ENCODE measurements around the gene ERFE. TPM values are rescaled to one million over a fixed set of nuclear protein-coding genes. Genes with fewer than 3 reads are reported as not detected.

Gene ERFE
- total and polyA plus RNA-seq, 2 donors (not counting 1 experiment from before 2014, with no cell fraction given): 0.17 TPM; not detected in 1

GRCh38 chr2:238183821-238184220, 25.1 kb downstream of the ERFE start:
- H4K20me1 ChIP-seq (ENCODE audit: control insufficient read depth, insufficient read depth, low read length, poor library complexity, severe bottlenecking): peaks cover 12% of the 10 kb centered on the region
- no peak overlapping the region for H3K4me2 ChIP-seq (replicated peaks; ENCODE audit: low read depth, low read length, poor library complexity, severe bottlenecking)
- no peak for TF ChIP-seq CTCF (IDR thresholded peaks at IDR 0.05)
- no peak for TF ChIP-seq EZH2 (IDR thresholded peaks at IDR 0.05; ENCODE audit: borderline replicate concordance, insufficient read depth, low read depth, low read length, poor library complexity, severe bottlenecking)
- Mint-ChIP-seq H3K27me3 (no peaks in the 10 kb centered on the region), H3K4me3 (no peak overlapping the region), H3K27ac (no peak overlapping the region), H3K4me1 (no peaks in the 10 kb centered on the region), H3K9me3 (ENCODE audit: insufficient read depth) (no peaks in the 10 kb centered on the region)
- H3K27ac ChIP-seq (ENCODE audit: low read length in 2 of 2): no peak overlapping the region
- peaks cover 6% of the 10 kb centered on the region for H3K79me2 ChIP-seq (ENCODE audit: control insufficient read depth, insufficient read depth, low read length)
- no peaks in the 10 kb centered on the region for H3K27me3 ChIP-seq (replicated peaks in 1 of 4; ENCODE audit: control extremely low read depth in 1 of 4, control insufficient read depth in 3 of 4, insufficient read depth in 4 of 4, low read length in 3 of 4)
- H3K4me1 ChIP-seq (ENCODE audit: control insufficient read depth in 2 of 2, insufficient read depth in 2 of 2, low read length in 2 of 2): no peaks in the 10 kb centered on the region
- no CpG with 5 or more reads among the region's 4 CpGs for WGBS (ENCODE audit: insufficient coverage)
- intact Hi-C loops (cut with micrococcal nuclease): no loop called here
- CTCF ChIA-PET: no interaction called here
- H3K4me3 ChIP-seq (ENCODE audit: control extremely low read depth in 1 of 5, extremely low read depth in 1 of 5, insufficient read depth in 1 of 5, low read depth in 2 of 5, low read length in 4 of 5): no peak overlapping the region
- no peak for DNase-seq
- ATAC-seq (ENCODE audit: low read depth): no peak
- H3K9me3 ChIP-seq (ENCODE audit: control extremely low read depth in 1 of 3, control insufficient read depth in 2 of 3, insufficient read depth in 1 of 3, low read length in 2 of 3): no peaks in the 10 kb centered on the region
- POLR2A ChIA-PET: no interaction called here
- H2AFZ ChIP-seq (ENCODE audit: insufficient read depth, low read depth, low read length, poor library complexity, severe bottlenecking): no peak overlapping the region
- H3K9ac ChIP-seq (ENCODE audit: low read length): no peak overlapping the region
- peaks cover 8 to 94% of the 10 kb centered on the region in 2 experiments for H3K36me3 ChIP-seq (replicated peaks in 1 of 2; ENCODE audit: control extremely low read depth in 1 of 2, control insufficient read depth in 1 of 2, extremely low read depth in 1 of 2, insufficient read depth in 2 of 2, low read length in 1 of 2)

- H3K4me3 Mint-ChIP-seq: no peak overlapping the region
- peaks cover 6% of the 10 kb centered on the region for H3K79me2 ChIP-seq (ENCODE audit: control insufficient read depth, insufficient read depth, low read length)
- no peak overlapping the region for H3K4me2 ChIP-seq (replicated peaks; ENCODE audit: low read depth, low read length, poor library complexity, severe bottlenecking)
- H3K27ac ChIP-seq (ENCODE audit: low read length in 2 of 2): no peak overlapping the region
- peaks cover 10 to 88% of the 10 kb centered on the region in 2 experiments for H3K36me3 ChIP-seq (replicated peaks in 1 of 2; ENCODE audit: control extremely low read depth in 1 of 2, control insufficient read depth in 1 of 2, extremely low read depth in 1 of 2, insufficient read depth in 2 of 2, low read length in 1 of 2)
- H4K20me1 ChIP-seq (ENCODE audit: control insufficient read depth, insufficient read depth, low read length, poor library complexity, severe bottlenecking): peaks cover 19% of the 10 kb centered on the region
- H3K27me3 Mint-ChIP-seq: no peaks in the 10 kb centered on the region
- no peaks in the 10 kb centered on the region for H3K4me1 ChIP-seq (ENCODE audit: control insufficient read depth in 2 of 2, insufficient read depth in 2 of 2, low read length in 2 of 2)
- TF ChIP-seq EZH2 (IDR thresholded peaks at IDR 0.05; ENCODE audit: borderline replicate concordance, insufficient read depth, low read depth, low read length, poor library complexity, severe bottlenecking) (no peak), CTCF (IDR thresholded peaks at IDR 0.05) (no peak)
- ChIA-PET POLR2A (no interaction called here), CTCF (interaction anchor here (1.4 kb wide), 1 partner anchor 67 kb away, joined by 4 read pairs; no protein-coding TSS in a partner anchor)
- no peaks in the 10 kb centered on the region for H3K27me3 ChIP-seq (replicated peaks in 1 of 4; ENCODE audit: control extremely low read depth in 1 of 4, control insufficient read depth in 3 of 4, insufficient read depth in 4 of 4, low read length in 3 of 4)
- WGBS (ENCODE audit: insufficient coverage): 97% methylated on average over 16 of the region's 17 CpGs
- intact Hi-C loops (cut with micrococcal nuclease): no loop called here
- no peak overlapping the region for H2AFZ ChIP-seq (ENCODE audit: insufficient read depth, low read depth, low read length, poor library complexity, severe bottlenecking)
- ATAC-seq (ENCODE audit: low read depth): no peak
- no peaks in the 10 kb centered on the region for H3K9me3 ChIP-seq (ENCODE audit: control extremely low read depth in 1 of 3, control insufficient read depth in 2 of 3, insufficient read depth in 1 of 3, low read length in 2 of 3)
- no peak overlapping the region for H3K4me3 ChIP-seq (ENCODE audit: control extremely low read depth in 1 of 5, extremely low read depth in 1 of 5, insufficient read depth in 1 of 5, low read depth in 2 of 5, low read length in 4 of 5)
- H3K27ac Mint-ChIP-seq: no peak overlapping the region
- H3K4me1 Mint-ChIP-seq: no peaks in the 10 kb centered on the region
- no peaks in the 10 kb centered on the region for H3K9me3 Mint-ChIP-seq (ENCODE audit: insufficient read depth)
- H3K9ac ChIP-seq (ENCODE audit: low read length): no peak overlapping the region
- no peak for DNase-seq
Observed at GRCh38 chr2:238187618-238188548, 29.1 kb downstream of the ERFE start.

Data from B cell (primary cell).